Measurements from ENCODE around the gene NMNAT3.
"Not testable (repeated sequence)": the region's sequence is repeated elsewhere in the genome, so short reads cannot be mapped to it uniquely, and the experiment has no call there.

Gene NMNAT3

DNA sequence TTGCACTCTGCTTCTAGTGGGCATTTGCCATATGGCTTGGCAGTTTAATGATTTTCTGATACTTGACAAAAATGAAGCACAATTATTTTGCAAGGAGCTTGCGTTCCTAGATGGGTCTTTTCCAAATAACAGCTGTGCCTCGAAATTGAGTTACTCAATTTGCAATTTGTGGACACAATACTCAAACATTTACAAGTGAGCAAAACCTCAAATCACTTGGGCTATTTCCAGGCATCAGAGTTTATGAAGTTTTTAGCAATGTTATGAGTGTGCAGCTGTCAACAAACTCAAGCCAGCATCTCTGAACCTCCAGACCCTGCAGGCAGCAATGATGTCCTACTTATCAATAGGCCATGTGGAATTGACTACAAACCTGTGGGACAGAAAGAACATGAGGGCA lies 41.3 kb downstream of the NMNAT3 start:
- DNase-seq (ENCODE audit: low read depth in 2 of 2): no peak

DNA sequence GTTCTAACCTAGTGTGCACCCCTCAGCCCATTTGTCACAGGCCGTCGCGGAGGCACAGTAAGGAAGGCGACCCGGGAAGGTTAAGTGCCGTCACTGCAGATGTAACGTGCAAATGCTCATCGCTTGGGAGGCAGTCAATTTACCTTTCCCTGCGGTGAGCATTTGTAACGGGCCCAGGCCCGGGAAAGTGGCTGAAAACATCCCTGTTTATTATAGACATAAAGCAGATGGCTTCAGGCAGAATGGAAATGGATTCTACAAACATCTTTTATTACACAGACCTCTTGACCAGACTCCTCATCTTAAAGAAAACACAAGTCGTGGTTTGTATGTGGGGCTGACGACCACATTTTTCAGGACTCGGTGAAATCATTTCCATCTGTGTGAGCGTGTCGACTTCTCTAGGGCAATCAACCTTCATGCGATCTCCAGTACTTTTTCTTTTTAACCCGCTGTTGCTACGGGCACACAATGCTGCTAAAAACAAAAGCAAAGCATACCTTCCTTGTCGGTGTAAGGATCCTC lies 43.6 kb downstream of the NMNAT3 start:
- DNase-seq (ENCODE audit: low read depth in 2 of 2): peak in 1 of 2 experiments; percentile 3

DNA sequence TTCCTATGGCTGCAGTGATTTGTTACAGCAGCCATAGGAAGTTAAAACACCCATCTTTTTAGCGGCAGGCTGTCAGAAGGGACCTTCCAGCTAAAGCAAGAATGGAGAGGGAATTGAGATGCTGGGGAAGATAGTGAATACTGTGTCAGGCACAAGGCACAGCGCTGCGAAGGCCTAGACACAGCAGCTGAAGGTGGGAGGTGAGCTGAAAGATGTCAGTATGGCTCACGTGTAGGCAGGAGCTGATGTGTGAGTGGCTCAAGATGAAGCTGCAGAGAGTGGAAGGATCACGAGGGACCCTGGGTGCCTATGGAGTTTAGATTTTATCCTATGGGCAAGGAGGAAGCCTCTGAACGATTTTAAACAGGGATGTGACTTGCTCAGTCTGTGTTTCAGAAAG lies 44.3 kb downstream of the NMNAT3 start:
- no peak for DNase-seq (ENCODE audit: low read depth in 2 of 2)

DNA sequence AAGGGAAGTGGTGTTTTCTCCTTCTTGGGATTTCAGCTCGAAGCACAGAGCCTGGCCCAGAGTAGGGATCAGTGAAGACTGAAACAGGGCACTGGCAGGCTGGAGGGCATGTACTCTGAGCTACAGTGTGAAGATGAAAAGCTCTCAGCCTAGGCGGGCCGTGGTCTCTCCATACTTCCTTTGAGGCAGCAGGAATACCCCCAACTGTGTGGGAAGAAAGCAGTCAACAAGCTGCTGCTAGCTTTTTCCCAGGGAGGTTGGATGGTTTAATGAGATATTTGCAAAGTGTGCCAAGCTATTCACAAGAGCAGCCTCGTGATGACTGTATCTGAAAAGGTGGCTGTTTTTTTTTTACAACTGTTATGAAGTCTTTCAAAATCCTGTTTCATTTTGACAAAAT lies 47.2 kb downstream of the NMNAT3 start:
- no peak for DNase-seq (ENCODE audit: low read depth in 2 of 2)

DNA sequence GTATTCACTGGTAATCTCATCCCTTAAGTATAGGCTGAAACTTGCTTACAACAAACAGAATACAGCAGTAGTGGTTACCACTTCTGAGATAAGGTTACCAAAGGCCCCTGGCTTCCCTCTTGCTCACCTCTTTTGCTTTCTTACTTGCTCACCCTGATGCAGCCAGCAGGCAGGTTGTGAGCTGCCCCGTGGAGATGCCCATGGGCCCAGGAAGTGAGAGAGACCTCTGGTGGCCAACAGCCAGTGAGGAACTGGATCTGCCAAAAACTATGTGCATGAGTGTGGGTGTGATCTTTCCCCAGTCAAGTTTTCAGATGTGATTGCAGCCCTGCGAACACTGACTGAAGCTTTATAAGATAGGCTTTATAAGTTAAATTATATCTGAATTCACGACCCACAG lies 48.7 kb downstream of the NMNAT3 start:
- DNase-seq (ENCODE audit: low read depth in 2 of 2): no peak

DNA sequence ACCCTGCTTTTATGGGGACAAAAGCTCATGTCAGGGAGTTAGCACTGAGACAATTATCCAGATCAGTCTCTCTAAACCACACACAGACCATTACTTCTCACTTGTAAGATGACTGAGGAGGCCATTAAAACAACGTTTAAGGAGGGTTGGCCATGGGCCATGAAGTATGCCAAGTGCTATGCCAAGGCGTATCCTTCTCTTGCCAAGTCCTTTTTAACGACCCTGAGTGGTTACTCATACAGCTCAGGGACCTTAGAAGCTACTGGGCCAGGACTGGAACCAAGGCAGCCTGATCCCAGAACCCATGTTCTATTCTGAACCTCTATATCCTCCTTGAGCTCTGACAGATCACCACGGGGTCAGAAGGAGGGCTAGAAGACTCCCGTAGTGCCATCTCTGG lies 50.0 kb downstream of the NMNAT3 start:
- DNase-seq (ENCODE audit: low read depth in 2 of 2): no peak

DNA sequence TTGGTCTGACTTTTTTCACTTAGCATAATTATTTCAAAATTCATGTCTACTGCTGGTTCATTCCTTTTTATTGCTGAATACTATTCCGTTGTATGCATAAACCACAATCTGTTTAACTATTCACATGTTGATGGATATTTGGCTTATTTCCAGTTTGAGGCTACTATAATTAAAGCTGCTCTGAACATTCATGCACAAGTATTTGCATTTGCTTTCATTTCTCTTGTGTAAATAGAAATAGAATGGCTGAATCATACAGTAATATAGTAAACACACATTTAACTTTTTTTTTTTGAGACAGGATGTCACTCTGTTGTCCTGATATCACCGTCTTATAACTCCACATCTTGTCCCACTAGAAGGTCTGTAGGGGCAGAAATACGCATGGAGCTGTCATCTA lies 57.3 kb downstream of the NMNAT3 start:
- no peak for DNase-seq (ENCODE audit: low read depth in 2 of 2)

DNA sequence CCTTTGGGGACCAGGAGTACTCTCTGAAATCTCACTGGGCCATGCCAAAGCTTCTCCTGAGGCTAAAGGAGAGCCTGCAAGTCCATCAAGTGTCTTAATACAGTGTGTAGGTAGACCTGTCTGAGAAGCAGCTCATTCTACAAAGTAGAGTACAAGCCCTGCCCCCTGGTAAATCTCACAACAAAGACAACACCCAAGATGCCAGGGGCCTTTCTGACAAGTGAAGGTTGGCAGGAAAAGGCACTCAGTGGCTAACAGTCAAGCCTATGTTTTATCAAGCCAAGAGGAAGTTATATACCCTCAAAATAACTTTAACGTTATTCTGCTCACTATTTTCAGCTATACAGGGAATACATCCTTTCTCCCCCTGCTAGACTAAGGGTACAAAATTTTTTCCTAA lies 58.3 kb downstream of the NMNAT3 start:
- no peak for DNase-seq (ENCODE audit: low read depth in 2 of 2)

DNA sequence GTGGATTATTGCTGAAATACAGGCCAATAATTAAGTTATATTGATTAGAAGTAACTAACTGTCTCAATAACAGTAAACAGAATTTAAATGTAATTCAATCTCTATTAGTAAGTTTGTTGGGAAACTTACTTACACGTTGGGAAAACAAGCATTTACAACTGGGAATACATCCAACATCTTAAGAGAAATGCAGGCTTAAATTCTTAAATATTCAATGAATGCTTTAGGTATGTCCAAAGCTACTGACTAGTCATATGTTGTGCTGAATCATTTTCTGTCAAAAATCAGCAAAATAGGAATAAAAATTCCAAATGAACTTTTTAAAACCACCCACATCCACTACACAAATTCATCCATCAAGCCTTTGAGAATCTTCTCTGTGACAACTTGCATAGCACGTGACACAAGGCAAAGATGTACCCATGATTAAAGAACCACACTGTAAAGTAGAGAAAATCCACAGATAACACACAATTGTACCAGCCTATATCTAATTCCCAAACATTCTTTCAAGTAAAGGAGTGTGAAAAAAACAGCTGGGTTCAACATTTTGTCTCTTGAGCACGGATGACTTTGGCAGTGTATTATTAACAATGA lies 60.0 kb downstream of the NMNAT3 start:
- DNase-seq (ENCODE audit: low read depth in 2 of 2): no peak

DNA sequence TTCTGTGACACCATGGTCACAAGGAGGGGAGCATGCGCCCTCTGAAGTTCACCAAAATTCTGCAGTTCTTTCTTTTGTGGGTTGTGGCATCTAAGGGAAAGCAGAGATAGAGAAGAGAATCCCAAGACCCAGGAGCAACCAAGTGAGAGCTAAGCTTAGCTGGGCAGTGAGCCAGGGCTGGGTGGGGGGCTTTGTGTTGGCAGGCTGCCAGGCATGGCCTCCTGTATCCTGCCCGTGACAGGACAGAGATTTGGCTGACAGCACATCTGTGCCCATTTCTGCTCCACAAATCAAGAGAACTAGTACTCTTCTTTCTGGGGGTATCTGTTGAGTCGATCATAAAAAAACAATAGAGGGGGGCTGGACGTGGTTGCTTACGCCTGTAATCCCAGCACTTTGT lies 66.2 kb downstream of the NMNAT3 start:
- DNase-seq (ENCODE audit: low read depth in 2 of 2): no peak

DNA sequence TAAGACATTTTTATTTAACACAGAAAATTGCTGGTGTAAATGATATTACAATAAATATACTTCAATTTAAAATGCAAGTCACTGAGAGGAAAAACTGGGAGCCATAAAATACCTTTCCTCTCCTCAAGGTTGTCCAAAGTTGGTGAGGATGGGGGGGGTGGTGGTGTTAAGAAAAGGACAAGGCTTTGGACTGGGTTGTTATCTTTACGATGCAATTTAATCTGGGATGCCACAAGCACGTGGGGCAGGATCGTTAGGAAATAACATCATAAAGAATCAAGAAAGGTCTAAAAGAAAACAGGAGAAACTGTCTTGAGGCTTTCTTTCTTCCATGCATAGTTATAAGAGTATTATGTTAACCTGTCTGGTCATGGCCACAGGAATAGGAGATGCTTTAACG lies 66.9 kb downstream of the NMNAT3 start:
- no peak for DNase-seq (ENCODE audit: low read depth in 2 of 2)

DNA sequence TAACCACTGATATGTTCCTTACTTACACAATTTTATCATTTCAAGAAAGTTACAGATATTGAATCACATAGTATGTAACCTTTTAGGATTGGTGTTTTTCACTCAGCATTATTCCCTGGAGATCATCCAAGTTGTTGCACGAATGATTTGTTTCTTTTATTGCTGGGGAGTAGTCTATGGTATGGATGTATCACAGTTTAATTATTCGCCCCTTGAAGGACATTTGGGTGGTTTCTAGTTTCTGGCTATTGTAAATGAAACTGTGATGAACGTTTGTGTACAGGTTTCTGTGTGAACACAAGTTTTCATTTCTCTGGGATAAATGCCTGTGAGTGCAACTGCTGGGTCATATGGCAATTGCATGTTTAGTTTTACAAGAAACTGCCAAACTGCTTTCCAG lies 68.8 kb downstream of the NMNAT3 start:
- no peak for DNase-seq (ENCODE audit: low read depth in 2 of 2)

DNA sequence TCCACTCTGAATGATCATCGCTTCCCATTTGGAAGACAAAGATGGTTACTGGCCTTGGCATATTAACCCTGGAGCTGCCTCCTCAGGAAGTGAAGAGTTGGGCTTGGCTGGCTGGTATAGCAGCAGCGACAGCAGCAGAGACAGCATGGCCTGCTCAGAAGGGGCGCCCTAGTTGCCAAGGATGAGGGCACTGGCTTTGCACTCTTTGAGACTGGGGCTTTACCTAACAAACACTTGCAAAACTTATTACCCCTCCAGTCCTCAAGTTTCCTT lies 69.7 kb downstream of the NMNAT3 start:
- no peak for DNase-seq (ENCODE audit: low read depth in 2 of 2)

DNA sequence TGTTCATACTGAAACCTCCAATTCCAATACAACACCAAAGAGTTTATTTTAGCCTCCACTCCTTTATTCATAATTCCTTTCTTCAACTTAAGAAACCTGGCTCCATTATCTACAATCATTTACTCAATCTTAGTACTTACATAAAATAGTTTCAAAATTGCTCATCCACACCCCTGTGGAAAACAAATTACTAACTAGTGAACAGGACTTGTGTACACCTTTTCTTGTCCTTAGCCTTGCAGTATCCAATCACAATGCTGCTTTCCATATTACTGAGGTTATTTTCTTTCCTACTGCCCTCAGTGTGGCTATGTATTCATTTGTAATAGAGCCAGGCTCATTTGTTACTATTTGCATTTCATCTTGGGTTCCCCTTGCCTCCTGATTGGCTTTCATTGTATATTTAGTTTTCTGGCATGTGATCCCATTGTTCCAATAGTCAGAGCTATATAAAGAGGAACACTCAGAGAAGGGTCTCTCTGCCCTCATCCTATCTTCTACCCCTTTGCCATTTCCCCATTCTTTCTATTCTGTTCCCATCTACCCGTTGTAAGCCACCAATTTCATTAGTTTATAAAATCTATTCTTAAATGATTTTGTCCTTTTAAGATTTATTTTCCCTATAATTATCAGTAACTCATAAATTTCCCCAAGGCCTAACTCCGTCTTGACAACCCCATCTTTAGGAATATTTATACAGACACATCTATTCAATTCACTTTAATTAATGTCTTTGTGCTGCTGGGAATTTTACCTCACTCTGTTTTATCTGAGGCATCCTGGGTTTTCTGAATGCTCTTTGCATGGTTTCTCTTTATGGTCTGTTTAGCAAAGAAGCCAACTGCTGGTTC lies 70.3 kb downstream of the NMNAT3 start:
- DNase-seq (ENCODE audit: low read depth in 2 of 2): no peak

DNA sequence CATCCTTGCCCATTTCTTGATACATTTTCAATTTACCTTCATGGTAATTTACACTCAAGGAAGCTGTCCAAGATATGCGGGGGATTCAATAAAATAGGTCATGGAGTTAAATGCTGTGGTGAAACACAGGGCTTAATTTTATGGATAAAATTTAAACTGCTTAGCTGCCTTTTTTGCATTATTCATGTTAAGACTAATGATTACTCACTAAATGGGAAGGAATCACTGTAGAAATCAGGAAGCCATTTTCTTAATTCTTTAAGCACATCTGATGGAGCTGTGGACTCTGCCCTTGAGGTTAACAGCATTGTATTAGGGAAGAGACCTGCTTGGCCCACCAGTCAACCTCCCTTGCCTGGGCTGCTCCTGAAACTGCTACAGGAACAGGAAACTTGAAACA lies 75.8 kb downstream of the NMNAT3 start:
- DNase-seq (ENCODE audit: low read depth in 2 of 2): no peak

DNA sequence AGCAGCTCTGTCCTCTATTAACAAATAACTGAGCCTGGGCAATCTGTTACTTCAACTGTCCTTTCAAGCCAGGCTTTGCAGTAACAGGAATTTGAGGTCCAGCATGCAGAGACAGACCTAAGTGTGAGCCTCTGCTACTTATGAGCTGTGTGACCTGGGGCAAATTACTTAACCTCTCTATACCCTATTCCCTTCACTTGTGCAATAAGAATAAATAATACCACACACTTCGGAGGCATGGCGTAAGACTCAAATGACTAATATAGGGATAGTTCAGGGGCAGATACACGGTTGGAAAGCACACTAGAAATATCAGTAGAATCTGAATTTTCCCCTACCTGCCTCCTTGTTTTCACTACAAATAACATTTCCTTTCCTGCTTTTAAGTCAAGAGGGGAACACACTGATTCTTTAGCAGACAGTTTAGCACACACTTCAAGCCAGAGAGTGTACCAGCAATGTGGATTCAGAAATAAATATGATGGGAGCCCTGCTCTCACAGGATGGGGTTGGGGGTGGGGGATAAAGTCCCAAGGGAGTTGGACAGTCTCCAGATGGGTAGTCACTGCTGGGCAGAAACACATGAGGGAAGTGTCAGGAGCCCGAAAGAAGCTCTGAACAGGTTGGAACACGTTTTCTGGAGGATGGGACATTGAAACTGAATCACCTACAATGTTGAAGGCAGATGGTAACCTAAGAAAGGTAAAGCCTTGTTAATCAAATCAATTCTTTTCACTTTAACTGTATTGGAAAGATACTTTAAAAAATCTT lies 76.4 kb downstream of the NMNAT3 start:
- DNase-seq (ENCODE audit: low read depth in 2 of 2): no peak

DNA sequence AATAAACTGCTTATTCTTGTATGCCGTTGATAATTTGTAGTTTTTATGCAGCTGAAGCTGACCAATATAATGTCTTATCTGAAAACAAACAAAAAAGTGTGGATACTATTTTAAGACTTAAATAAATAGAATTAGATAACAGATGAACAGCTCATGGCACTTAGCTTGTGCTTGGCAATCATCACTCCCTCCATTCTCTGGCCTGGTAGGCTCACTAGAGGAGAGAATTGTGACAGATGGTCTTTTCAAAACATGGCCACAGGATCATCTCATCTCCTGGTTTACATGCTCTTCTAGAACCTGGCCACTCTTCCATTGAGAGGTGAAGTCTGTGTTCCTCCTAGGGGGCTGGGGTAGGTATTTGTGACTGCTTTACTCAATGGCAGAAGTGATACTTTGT lies 79.8 kb downstream of the NMNAT3 start:
- no peak for DNase-seq (ENCODE audit: low read depth in 2 of 2)

DNA sequence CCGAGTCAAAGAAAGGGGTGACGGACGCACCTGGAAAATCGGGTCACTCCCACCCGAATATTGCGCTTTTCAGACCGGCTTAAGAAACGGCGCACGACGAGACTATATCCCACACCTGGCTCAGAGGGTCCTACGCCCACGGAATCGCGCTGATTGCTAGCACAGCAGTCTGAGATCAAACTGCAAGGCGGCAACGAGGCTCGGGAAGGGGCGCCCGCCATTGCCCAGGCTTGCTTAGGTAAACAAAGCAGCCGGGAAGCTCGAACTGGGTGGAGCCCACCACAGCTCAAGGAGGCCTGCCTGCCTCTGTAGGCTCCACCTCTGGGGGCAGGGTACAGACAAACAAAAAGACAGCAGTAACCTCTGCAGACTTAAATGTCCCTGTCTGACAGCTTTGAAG lies 86.6 kb downstream of the NMNAT3 start:
- DNase-seq (ENCODE audit: low read depth in 2 of 2): not testable (repeated sequence)

DNA sequence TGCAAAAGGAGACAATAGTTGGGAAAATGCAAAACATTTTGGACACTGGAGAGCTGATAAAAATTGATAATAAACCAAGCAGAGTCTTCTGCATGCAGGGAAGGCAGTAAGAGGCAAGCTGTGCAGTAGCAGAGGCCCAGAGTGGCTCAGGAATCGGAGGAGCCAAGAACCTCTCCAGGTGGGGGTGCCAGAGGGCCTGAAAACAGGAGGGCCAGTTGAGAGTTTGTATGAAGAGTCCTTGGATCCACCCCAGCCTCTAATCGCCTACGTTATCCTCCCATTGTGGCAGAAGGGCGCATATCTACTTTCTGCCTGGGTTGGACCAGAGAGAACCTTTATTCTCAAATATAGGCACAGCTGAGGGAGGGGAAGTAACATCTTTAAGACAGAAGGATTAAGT lies 89.3 kb downstream of the NMNAT3 start:
- DNase-seq (ENCODE audit: low read depth in 2 of 2): no peak

DNA sequence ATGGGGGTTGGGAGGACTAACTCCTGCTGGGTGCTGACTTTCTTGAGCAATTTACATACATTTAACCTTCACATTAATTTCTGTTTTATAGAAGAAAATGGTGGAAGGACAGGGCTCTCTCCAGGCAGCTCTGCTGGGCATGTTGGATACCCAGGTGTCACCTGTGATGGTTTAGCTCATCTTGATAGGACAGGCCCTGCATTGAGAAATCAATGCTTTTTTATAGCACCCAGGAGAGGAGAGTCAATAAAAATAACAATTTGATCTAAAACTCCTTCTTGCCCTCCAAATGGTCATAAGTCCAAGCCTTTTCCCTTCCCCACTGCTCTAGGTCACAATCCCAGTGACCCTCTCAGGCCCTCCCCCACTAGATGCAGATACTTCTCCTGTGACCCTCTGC lies 90.0 kb downstream of the NMNAT3 start:
- no peak for DNase-seq (ENCODE audit: low read depth in 2 of 2)

DNA sequence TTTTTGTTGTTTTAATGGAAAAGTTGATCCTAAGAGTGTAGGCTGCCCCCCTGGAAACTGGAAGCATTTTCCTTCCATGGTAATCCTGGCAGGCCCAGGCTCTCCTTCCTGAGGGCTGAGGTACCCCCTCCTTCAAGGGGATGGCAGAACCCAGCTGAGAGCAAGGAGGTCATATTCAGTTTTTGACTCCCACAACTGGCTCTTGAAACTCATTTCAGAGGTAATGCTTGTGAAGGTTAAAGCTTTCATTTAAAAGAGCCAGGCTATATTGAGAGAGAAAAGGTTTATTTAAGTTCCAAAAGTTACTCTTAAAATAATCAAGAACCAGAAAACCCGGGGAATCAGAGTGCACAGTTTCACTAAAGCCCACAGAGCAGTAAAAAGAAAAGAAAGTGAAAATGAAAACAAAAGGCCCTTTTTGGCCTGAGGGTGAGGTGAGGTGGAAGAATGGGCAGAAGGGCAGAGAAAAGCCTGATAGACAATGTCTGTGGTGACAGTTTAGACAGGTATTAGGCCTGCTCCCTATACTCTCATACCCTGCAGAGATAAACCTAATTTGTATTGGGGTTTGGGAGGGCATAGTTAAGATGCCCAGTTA lies 91.3 kb downstream of the NMNAT3 start:
- no peak for DNase-seq (ENCODE audit: low read depth in 2 of 2)

DNA sequence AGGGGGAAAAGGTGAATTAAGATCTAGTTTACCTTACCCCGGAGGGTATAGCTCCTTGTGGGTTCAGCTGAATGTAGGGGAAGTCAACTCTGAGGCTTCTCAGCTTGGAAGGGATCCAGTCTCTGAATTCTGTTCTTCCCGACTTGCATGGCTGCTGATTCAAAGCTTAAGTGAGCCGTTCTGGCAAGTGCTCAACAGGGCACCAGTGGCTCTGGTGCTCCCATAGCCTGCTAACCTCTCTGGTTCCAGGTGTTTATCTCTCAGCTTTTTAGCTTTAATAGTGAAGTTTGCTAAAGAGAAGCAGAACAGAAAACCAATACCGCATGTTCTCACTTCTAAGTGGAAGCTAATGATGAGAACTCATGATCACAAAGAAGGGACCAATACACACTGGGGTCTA lies 92.0 kb downstream of the NMNAT3 start:
- no peak for DNase-seq (ENCODE audit: low read depth in 2 of 2)

DNA sequence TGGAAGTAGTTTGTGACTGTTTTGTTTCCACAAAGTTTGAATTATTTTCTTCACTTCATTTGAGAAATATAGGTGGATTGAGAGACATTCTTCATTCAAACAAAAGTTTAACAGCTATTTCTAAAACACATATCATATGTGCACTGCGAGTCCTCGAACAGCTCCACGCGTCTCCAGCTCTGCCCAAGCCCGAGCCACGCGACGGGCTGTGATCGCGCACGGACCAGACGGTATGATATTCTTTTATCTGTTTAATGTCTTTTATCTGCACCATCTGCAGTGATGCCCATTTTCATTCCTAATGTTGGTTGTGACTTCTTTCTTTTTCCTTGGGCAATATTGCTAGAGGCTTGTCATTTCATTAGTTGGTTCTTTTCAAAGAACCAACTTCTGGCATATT lies 94.1 kb downstream of the NMNAT3 start:
- DNase-seq (ENCODE audit: low read depth in 2 of 2): not testable (repeated sequence)
